ENCODE results near the gene PPL.
"Not testable (repeated sequence)": the region's sequence is repeated elsewhere in the genome, so short reads cannot be mapped to it uniquely, and the experiment has no call there.

PPL gene

GRCh38 chr16:4958510-4959438 lies 21.8 kb upstream of the PPL start:
- no peak for DNase-seq

- peak; percentile 75 to 86 for DNase-seq
Observed at GRCh38 chr16:4957720-4958509, 21.0 kb upstream of the PPL start, which contains the start of gene SEC14L5. Gene SEC14L5, plus strand, starts transcription at chr16:4958330. Its CDS starts 994 bp downstream, at chr16:4959324.

DNA sequence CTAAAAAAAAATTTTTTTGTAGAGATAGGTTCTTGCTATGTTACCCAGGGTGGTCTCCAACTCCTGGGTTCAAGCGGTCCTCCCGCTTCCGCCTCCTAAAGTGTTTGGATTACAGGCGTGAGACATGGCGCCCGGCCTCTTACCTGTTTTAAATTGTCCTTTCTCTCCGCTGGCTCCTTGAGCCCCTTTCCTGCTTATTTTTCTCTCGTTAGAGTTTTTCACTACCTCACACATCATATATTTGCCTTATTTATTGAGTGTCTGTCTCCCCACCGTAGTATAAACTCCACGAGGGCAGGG lies 20.4 kb upstream of the PPL start:
- no peak for DNase-seq

GRCh38 chr16:4954714-4955113 lies 17.8 kb upstream of the PPL start:
- DNase-seq = no peak

DNA sequence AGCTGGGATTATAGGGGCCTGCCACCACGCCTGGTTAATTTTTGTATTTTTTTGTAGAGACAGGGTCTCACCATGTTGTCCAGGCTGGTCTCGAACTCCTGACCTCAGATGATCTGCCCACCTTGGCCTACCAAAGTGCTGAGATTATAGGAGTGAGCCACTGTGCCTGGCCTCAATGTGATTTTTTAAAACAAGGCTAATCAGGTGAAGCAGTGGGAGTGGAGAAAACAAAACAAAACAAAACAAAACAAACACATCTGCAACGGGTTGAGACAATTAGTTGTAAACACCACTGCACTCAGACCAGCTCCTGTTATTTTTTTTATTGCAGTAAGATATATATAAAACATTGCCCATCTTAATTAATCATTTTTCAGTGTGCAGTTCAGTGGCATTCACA lies 14.6 kb upstream of the PPL start:
- DNase-seq = not testable (repeated sequence)

DNA sequence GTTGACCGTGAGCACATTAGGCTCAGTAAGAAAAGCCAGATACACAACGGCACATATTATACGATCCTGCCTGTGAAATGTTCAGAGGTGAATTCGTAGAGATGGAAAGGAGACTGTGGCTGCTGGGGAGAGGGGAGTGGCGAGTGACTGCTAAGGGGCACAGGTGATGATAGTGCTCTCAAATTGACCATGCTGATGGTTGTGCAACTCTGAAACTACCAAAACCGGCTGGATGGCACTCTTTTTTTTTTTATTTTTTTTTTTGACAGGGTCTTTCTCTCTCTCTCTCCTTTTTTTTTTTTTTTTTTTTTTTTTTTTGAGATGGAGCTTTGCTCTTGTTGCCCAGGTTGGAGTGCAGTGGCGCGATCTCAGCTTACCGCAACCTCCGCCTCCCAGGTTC lies 13.0 kb upstream of the PPL start:
- no peak for DNase-seq

- DNase-seq = no peak
Observed at GRCh38 chr16:4948903-4949766, 12.2 kb upstream of the PPL start.

DNA sequence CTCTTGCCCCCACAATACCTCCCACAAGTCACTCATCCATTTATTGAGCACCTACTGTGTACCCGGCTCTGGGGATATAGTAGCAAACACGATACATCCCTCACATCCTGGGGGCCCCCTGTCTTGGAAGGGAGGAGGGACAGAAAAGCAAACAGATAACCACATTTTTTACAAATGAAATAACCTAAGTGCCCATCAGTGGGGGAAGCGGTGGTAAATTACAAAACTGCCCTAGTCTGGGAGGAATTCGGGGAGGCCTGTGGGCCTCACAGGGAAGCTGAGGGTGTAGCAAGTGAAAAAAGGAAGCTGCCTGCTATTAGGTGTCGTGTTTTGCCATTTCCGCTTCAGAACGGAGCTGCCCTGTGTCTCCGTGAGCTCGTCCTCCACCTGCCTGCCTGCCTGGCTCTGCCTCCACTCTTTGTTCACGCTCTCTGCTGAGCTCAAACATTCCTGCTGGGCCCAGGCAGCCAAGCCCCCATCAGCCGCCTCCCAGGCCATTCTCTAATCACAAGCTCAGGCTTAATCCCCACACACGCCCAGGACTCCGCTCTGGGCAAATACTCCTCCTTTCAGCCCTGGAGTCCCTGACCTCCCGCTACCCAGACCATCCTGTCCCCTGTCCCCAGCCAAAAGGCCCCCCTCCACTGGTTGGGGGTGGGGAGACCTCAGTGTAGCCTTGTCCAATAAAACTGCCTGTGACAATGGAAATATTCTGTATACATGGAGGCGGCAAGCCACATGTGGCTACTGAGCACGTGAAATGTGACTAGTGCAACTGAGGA lies 11.0 kb upstream of the PPL start:
- no peak for DNase-seq

DNA sequence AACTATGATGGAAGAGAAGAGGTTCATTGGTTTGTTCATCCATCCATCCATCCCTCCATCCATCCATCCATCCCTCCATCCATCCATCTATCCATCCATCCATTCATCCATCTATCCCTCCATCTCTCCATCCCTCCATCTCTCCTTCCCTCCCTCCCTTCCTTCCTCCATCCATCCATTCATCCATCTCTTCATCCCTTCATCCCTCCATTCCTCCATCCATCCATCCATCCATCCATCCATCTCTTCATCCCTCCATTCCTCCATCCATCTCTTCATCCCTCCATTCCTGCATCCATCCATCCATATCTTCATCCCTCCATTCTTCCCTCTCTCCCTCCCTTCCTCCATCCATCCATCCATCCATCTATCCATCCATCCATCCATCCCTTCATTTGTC lies 10.0 kb upstream of the PPL start:
- no peak for DNase-seq

DNA sequence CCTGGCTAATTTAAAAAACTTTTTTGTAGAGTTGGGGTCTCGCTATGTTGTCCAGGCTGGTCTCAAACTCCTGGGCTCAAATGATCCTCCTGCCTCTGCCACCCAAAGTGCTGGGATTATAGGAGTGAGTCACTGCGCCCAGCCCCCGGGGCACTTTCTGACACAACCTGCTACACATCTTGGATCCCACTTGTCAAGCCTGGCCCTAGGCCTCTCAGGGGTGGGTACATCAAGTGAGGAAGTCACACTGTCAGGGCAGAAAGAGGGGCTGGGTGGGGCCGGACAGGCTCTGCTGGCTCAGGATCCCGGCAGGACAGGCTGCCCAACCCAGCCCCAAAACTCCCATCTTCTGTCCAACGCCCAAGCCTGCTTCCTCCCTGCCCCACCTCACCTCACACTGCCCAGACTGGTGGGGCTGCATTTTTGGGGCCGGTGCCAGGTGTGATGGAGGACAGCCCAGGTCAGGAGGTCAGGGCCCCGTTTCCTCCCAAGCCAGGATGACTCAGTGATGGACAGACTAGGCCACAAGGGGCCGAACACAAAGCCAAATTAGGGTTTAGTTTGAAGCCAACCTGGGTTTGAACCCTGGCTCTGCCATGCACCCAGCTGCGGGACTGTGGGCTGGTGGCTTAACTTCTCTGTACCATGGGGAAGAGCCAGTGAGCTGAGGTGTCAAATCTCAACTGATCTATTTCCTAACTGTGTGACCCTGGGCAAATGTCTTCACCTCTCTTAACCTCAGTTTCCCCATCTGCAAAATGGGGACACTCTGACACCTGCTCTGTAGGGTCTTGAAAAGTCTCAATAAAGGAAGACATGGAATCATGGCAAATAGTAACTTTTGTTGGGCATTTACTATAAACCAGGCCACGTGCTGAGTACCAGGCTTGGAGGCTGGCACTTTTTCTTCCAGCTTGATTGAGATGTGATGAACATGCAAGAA lies 8.9 kb upstream of the PPL start:
- DNase-seq = peak in 1 of 2 experiments; percentile 69

DNA sequence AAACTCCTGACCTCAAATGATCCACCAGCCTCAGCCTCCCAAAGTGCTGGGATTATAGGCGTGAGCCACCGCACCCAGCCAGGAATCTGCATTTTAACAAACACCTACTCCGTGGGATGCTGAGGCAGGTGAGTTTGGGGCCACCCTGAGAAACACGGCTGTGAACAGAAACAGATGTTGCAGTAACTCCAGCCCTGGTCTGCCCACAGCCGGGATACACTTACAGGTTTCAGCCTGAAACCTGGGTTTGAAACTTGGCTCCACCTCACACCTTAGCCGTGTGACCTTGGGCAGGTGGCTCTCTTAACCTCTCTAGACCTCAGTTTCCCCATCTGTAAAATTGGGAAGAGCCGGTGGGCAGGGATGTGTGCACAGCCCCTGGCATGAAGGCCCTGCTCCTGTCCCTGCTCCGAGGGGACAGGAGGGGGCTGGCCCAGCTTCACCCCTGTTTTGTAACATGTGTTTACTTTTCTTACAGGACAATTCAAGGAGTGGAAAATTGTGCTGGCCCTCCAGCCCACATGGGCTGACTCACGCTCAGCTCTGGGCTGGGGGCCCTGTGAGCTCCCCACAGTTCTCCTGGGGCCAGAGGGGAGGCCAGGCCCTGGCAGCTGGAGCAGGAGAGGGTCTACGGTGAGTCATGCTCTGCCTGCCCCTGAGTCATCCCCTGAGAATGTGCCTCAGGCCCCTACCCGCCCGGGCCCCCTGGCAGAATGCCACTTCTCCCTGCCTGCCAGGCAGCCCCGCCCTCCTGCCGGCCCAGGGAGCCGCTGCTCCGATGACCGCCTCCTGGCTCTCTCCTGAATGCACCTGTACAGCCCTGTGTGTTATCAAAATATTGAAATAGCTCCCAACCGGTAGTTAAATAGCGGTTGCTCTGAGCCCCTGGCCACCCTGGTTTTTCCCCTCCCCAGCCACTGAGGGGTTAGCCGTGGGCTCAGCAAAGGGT lies 7.7 kb upstream of the PPL start:
- DNase-seq = peak; percentile 86 to 89

DNA sequence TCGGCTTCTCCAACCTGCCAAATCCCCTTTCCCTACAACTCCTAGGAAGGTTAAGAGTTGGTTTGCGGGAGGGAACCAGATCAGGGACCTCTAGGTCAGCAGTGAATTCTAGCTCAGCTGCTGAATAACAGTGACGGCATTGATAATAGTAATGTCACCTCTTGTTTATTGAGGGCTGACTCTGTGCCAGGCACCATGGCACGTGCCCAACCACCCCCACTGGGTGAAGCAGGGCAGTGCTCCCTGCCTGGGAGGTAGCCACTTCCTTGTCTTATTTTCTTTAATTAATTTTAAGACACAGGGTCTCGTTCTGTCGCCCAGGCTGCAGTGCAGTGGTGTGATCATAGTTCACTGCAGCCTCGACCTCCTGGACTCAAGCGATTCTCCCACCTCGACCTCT lies 5.5 kb upstream of the PPL start:
- no peak for DNase-seq

DNA sequence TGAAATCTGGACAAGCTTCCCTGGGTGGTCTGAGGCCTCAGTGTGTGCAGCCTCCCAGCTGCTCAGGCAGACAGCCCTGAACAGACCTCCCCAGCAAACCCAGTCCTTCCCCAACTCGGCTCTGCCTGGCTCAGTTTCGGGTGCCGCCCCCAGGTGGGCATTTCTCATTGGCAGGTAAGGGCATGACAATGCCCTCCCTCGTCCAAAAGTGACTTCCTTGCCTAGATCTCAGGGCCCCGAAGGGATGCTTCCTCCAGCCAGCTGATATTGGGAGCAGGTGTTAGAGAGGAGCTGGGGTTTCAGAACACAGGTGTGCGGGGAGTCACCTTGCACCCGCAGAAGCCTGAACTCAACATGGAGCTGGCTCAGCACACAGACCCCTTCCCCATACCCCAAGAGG lies 3.8 kb upstream of the PPL start:
- no peak for DNase-seq

GRCh38 chr16:4938683-4939030 lies 1.7 kb upstream of the PPL start:
- DNase-seq = no peak

DNA sequence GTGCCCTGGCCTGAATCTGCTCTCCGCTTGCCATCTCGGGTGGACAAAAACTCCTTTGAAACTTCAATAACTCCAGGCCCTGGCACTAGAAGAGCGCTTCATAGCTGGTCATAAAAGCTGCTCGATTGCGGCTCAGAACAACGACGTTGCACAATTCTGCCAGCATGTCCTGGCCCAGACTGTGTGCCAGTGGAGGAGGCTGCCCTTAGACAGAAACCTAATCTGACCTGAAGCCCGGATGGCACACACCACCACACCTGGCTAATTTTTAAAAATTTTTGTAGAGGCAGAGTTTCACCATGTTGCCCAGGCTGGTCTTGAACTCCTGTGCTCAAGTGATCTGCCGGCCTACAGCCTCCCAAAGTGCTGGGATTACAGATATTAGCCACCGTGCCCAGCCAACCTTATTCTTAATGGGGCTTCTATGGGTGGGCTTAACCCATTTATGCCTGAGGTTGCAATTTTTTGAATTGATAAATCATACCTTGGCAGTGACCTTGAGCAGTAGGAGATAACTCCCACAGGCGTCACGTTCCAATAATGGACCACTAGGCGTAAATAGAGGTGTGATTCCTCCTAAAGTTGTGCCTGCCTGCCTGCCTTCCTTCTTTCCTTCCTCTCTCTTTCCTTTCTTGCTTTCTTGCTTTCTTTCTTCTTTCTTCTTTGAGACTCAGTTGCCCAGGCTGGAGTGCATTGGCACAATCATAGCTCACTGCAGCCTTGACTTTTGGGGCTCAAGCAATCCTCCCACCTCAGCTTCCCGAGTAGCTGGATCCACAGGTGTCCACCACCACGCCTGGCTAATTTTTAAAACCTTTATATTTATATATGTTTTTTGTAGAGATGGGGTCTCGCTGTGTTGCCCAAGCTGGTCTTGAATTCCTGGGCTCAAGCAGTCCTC lies 1.1 kb upstream of the PPL start:
- no peak for DNase-seq

DNA sequence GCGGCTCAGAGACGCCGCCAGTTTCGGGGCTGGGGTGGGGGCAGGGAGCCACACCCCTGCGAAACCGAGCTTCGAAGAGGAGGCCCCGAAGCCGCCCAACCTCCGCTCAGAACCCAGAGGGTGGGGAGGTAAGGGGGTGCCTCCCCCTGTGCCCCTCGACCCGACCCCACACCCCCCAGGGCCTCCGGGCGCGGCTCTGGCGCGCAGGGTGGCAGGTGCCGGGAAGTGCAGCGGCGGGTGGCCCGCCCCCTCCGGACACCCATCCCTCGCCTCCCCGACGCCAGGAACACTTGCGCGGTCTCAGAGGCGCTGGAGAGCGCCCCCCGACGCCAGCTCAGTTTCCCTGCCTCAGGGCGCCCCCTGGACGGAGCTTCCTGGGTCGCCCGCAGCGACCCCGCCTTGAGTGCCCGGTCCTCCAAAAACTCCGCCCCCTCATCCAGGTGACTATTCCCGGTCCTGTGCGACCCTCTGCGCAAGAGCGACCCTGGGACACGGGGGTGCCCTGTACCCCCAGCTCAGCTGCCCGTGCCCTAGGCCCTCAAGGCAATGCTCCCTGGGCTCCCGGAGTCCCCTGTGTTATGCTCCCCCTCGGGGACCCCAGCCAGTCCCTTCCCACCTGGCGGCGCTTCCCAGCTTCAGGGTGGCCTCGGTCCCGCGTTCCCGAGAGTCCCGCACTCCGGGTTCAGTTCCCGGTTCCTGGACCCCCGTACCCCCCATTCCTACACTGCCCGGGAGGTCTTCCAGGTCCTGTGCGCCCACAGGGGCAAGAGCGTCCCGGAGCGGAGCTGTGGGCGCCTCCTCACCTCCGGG lies 562 bp downstream of the PPL start:
- DNase-seq = no peak

DNA sequence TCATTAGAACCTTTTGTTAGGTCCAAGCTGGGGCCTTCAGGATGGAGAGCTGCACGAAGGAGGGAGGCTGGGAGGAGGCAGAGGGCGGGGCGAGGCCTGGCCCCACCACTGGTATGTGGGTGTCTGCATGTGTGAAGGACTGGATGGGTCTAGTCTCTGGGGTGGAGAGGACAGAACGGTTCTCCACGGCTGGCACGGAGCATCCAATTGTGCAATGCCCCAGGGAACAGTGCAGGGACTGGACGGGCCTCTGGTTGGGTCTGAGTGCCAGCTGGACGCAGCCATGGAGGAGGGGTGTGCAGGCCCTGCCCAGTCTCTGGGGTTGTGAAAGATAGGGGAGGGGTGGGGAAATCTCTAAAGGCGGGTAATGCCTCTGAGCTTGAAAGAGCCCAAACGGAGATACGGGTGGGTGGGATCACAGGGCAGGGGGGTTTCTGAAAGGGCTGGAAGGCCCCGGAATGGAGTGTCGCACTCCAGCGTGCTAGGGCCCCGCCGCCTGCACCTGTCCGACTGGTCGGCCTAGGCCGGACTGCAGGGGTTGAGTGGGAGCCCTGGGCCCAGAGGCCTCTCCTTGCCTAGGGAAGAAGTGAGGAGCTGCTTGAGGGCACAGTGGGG lies 1.6 kb downstream of the PPL start:
- no peak for DNase-seq

- DNase-seq = no peak
Observed at GRCh38 chr16:4934591-4934990, 2.4 kb downstream of the PPL start.

Measured in SW 1271 (cell line).